CMK (cell line): ENCODE data around the gene ADAMTS20.
"Not testable (repeated sequence)": the region's sequence is repeated elsewhere in the genome, so short reads cannot be mapped to it uniquely, and the experiment has no call there.

ENCODE experiments used
- DNase-seq: peaks from one replicate; pipeline ENCODE4 v3.0.0-alpha.2; 2010; ENCODE audit warnings: low read depth

The ADAMTS20 gene

GRCh38 chr12:43551971-43552559 lies at the start of gene ADAMTS20:
Gene ADAMTS20 (minus strand): TSS chr12:43552203. CDS start chr12:43551921, 282 bp downstream.
- DNase-seq, result no peak

- no peak for DNase-seq
Observed at GRCh38 chr12:43599708-43600107, 47.7 kb upstream of the ADAMTS20 start.

- no peak for DNase-seq
Observed at GRCh38 chr12:43599066-43599465, 47.1 kb upstream of the ADAMTS20 start.

GRCh38 chr12:43590307-43590706 lies 38.3 kb upstream of the ADAMTS20 start:
- DNase-seq, result no peak

- no peak for DNase-seq
Observed at GRCh38 chr12:43586646-43587245, 34.7 kb upstream of the ADAMTS20 start.

GRCh38 chr12:43585676-43586075 lies 33.7 kb upstream of the ADAMTS20 start:
- DNase-seq, result no peak

- DNase-seq, result no peak
Observed at GRCh38 chr12:43580601-43581000, 28.6 kb upstream of the ADAMTS20 start.

GRCh38 chr12:43579206-43579605 lies 27.2 kb upstream of the ADAMTS20 start:
- no peak for DNase-seq

- DNase-seq, result no peak
Observed at GRCh38 chr12:43578782-43579181, 26.8 kb upstream of the ADAMTS20 start.

- no peak for DNase-seq
Observed at GRCh38 chr12:43577381-43577780, 25.4 kb upstream of the ADAMTS20 start.

- DNase-seq, result no peak
Observed at GRCh38 chr12:43576162-43576561, 24.2 kb upstream of the ADAMTS20 start.

- no peak for DNase-seq
Observed at GRCh38 chr12:43571885-43572284, 19.9 kb upstream of the ADAMTS20 start.

GRCh38 chr12:43556057-43556456 lies 4.1 kb upstream of the ADAMTS20 start:
- no peak for DNase-seq

GRCh38 chr12:43551279-43551970 lies 578 bp downstream of the ADAMTS20 start:
- DNase-seq, result no peak

GRCh38 chr12:43550831-43551271 lies 1.2 kb downstream of the ADAMTS20 start:
- no peak for DNase-seq

- DNase-seq, result no peak
Observed at GRCh38 chr12:43544703-43545102, 7.3 kb downstream of the ADAMTS20 start.

- DNase-seq, result no peak
Observed at GRCh38 chr12:43540470-43540869, 11.5 kb downstream of the ADAMTS20 start.

- not testable (repeated sequence) for DNase-seq
Observed at GRCh38 chr12:43537675-43538074, 14.3 kb downstream of the ADAMTS20 start.

- DNase-seq, result no peak
Observed at GRCh38 chr12:43516045-43516444, 36.0 kb downstream of the ADAMTS20 start.

GRCh38 chr12:43501703-43502102 lies 50.3 kb downstream of the ADAMTS20 start:
- no peak for DNase-seq

- DNase-seq, result no peak
Observed at GRCh38 chr12:43493261-43493797, 58.7 kb downstream of the ADAMTS20 start.

GRCh38 chr12:43482311-43483085 lies 69.5 kb downstream of the ADAMTS20 start:
- no peak for DNase-seq
